ENCODE measurements around the gene BID.

The BID gene

GRCh38 chr22:17774206-17774925, at the start of gene BID:
Gene BID (minus strand): TSS chr22:17774469. CDS start chr22:17750116, 24,353 bp downstream.
- no peak for DNase-seq

GRCh38 chr22:17823964-17824363, 49.7 kb upstream of the BID start:
- DNase-seq, result no peak

GRCh38 chr22:17823226-17823625, 49.0 kb upstream of the BID start:
- no peak for DNase-seq

- no peak for DNase-seq
Measured at GRCh38 chr22:17822087-17822486, 47.8 kb upstream of the BID start.

GRCh38 chr22:17820879-17821439, 46.7 kb upstream of the BID start:
- no peak for DNase-seq

GRCh38 chr22:17818649-17819048, 44.4 kb upstream of the BID start:
- DNase-seq, result no peak

- DNase-seq, result no peak
Measured at GRCh38 chr22:17818180-17818579, 43.9 kb upstream of the BID start.

GRCh38 chr22:17817511-17818065, 43.3 kb upstream of the BID start:
- DNase-seq, result no peak

GRCh38 chr22:17817079-17817478, 42.8 kb upstream of the BID start:
- no peak for DNase-seq

- DNase-seq, result no peak
Measured at GRCh38 chr22:17816649-17817048, 42.4 kb upstream of the BID start.

- DNase-seq, result no peak
Measured at GRCh38 chr22:17815703-17816254, 41.5 kb upstream of the BID start.

GRCh38 chr22:17814830-17815229, 40.6 kb upstream of the BID start:
- DNase-seq, result no peak

- DNase-seq, result no peak
Measured at GRCh38 chr22:17814084-17814483, 39.8 kb upstream of the BID start.

- DNase-seq, result no peak
Measured at GRCh38 chr22:17811119-17811518, 36.9 kb upstream of the BID start.

- no peak for DNase-seq
Measured at GRCh38 chr22:17810570-17811116, 36.4 kb upstream of the BID start.

GRCh38 chr22:17808693-17809403, 34.6 kb upstream of the BID start:
- no peak for DNase-seq

- no peak for DNase-seq
Measured at GRCh38 chr22:17807578-17808410, 33.5 kb upstream of the BID start.

- DNase-seq, result no peak
Measured at GRCh38 chr22:17807086-17807485, 32.8 kb upstream of the BID start.

- no peak for DNase-seq
Measured at GRCh38 chr22:17806437-17806836, 32.2 kb upstream of the BID start.

- DNase-seq, result no peak
Measured at GRCh38 chr22:17804331-17805080, 30.2 kb upstream of the BID start.

- DNase-seq, result no peak
Measured at GRCh38 chr22:17803609-17804270, 29.5 kb upstream of the BID start.
